Activated CD4-positive, alpha-beta T cell treated with anti-CD3 and anti-CD28 coated beads for 4 hours (primary cell): ENCODE results near the gene RIMS4.
"Not testable (repeated sequence)": the region's sequence is repeated elsewhere in the genome, so short reads cannot be mapped to it uniquely, and the experiment has no call there.

Experiments
- DNase-seq, 2 donors: peaks; one replicate each; pipeline ENCODE4 v3.0.0-alpha.2; 2020

RIMS4 gene

GRCh38 chr20:44829688-44830087 lies 19.3 kb upstream of the RIMS4 start:
- no peak for DNase-seq

GRCh38 chr20:44828640-44829039 lies 18.3 kb upstream of the RIMS4 start:
- DNase-seq = no peak

- DNase-seq = no peak
Observed at GRCh38 chr20:44827401-44827800, 17.1 kb upstream of the RIMS4 start.

GRCh38 chr20:44821576-44821975 lies 11.2 kb upstream of the RIMS4 start:
- not testable (repeated sequence) for DNase-seq

GRCh38 chr20:44819936-44820335 lies 9.6 kb upstream of the RIMS4 start:
- DNase-seq = no peak

GRCh38 chr20:44817143-44817910 lies 7.0 kb upstream of the RIMS4 start:
- DNase-seq = no peak

GRCh38 chr20:44814937-44815336 lies 4.6 kb upstream of the RIMS4 start:
- DNase-seq = no peak

GRCh38 chr20:44811150-44811685 lies 872 bp upstream of the RIMS4 start:
- DNase-seq = no peak

GRCh38 chr20:44810061-44810390 lies 320 bp downstream of the RIMS4 start:
- DNase-seq = no peak

- no peak for DNase-seq
Observed at GRCh38 chr20:44809380-44810060, 826 bp downstream of the RIMS4 start.

GRCh38 chr20:44807684-44808056 lies 2.7 kb downstream of the RIMS4 start:
- DNase-seq = no peak

- no peak for DNase-seq
Observed at GRCh38 chr20:44807051-44807683, 3.2 kb downstream of the RIMS4 start.

GRCh38 chr20:44805979-44806620 lies 4.2 kb downstream of the RIMS4 start:
- DNase-seq = no peak

- DNase-seq = no peak
Observed at GRCh38 chr20:44805335-44805978, 4.9 kb downstream of the RIMS4 start.

- no peak for DNase-seq
Observed at GRCh38 chr20:44803383-44803941, 6.9 kb downstream of the RIMS4 start.

GRCh38 chr20:44802702-44803101 lies 7.6 kb downstream of the RIMS4 start:
- DNase-seq = no peak

- DNase-seq = no peak
Observed at GRCh38 chr20:44800391-44801046, 9.8 kb downstream of the RIMS4 start.

GRCh38 chr20:44799691-44800090 lies 10.7 kb downstream of the RIMS4 start:
- DNase-seq = no peak

- DNase-seq = no peak
Observed at GRCh38 chr20:44796758-44797457, 13.4 kb downstream of the RIMS4 start.

- DNase-seq = no peak
Observed at GRCh38 chr20:44796311-44796710, 14.0 kb downstream of the RIMS4 start.

GRCh38 chr20:44795836-44796235 lies 14.5 kb downstream of the RIMS4 start:
- DNase-seq = no peak
